ENCODE results near the gene RASL12. TPM values are rescaled to one million over a fixed set of nuclear protein-coding genes. Genes with fewer than 3 reads are reported as not detected.

The RASL12 gene
- total and polyA plus RNA-seq, 2 of the 4 experiments (the other 2 are of a cell fraction): 0.18 to 0.22 TPM

- peaks cover 2% of the 10 kb centered on the region; the same call in 1 of the 2 replicates for H3K4me1 ChIP-seq (ENCODE audit: control insufficient read depth, insufficient read depth, low read length)
- in situ Hi-C loops (cut with MboI; ENCODE audit: low sequenced_read_pairs): loop anchor here (10.0 kb wide), 2 partner anchors 52 to 242 kb away; no protein-coding TSS in a partner anchor
- peak overlapping the region; percentile 26 for H2AK9ac ChIP-seq (replicated peaks; ENCODE audit: low read depth, low read length, poor library complexity)
- H2BK20ac ChIP-seq (ENCODE audit: low read depth, low read length): no peak overlapping the region
- ChIA-PET CTCF (interaction anchor here (0.9 to 2.0 kb wide), 9 partner anchors 10 to 68 kb away, joined by 3 to 21 read pairs (median 7); partner anchors contain the start of gene SLC51B), POLR2A (ENCODE audit: unreplicated experiment) (no interaction called here)
- no peak overlapping the region for H3K4ac ChIP-seq (ENCODE audit: low read depth, low read length)
- H4K8ac ChIP-seq (ENCODE audit: low read depth in 2 of 2, low read length in 2 of 2): peak overlapping the region in 1 of 2 experiments; percentile 43; a peak in 1 of 4 replicates
- no peak overlapping the region for H2BK15ac ChIP-seq (ENCODE audit: low read depth, low read length)
- 0 out of 2 replicates have a peak, but pooled peaks cover 6% of the 10 kb centered on the region for H4K20me1 ChIP-seq (ENCODE audit: insufficient read depth, low read length)
- H3K56ac ChIP-seq (ENCODE audit: extremely low read depth, insufficient read depth, low read length): no peak overlapping the region
- intact Hi-C loops (cut with micrococcal nuclease): loop anchor here (1.0 to 10.0 kb wide), 6 partner anchors 50 to 301 kb away; partner anchors contain the start of gene RNU5A-1
- H4K91ac ChIP-seq (ENCODE audit: insufficient read depth, low read depth, low read length): no peak overlapping the region
- H3K18ac ChIP-seq (ENCODE audit: low read depth, low read length): no peak overlapping the region
- H3K9ac ChIP-seq (ENCODE audit: low read depth, low read length): no peak overlapping the region
- no peak overlapping the region for H3K27ac ChIP-seq (ENCODE audit: insufficient read depth, low read length)
- ATAC-seq (ENCODE audit: low read depth) (peak; percentile 38), DNase-seq (peak; percentile 61)
- no peak overlapping the region for H2BK120ac ChIP-seq (ENCODE audit: low read depth, low read length)
- no peak for TF ChIP-seq RFX5 (IDR thresholded peaks at IDR 0.05; ENCODE audit: low read depth, low read length)
- no peak for TF ChIP-seq ELK1 (IDR thresholded peaks at IDR 0.05; ENCODE audit: borderline replicate concordance, low read depth, low read length)
- TF ChIP-seq RAD21 (IDR thresholded peaks at IDR 0.05; ENCODE audit: low read length): peak; percentile 75
- peak; percentile 59 for TF ChIP-seq SMC3 (IDR thresholded peaks at IDR 0.05; ENCODE audit: low read depth, low read length)
- TF ChIP-seq CTCF (conservative IDR thresholded peaks at IDR 0.05; ENCODE audit: low read depth, low read length): peak; percentile 65
- TF ChIP-seq NFE2L2 (IDR thresholded peaks at IDR 0.05; ENCODE audit: low read depth, low read length): no peak
- TF ChIP-seq CEBPB (IDR thresholded peaks at IDR 0.05; ENCODE audit: low read depth, low read length): no peak
- H2BK5ac ChIP-seq (ENCODE audit: low read depth, low read length, poor library complexity, severe bottlenecking): no peak overlapping the region
- dilution Hi-C loops (cut with HindIII; ENCODE audit: low sequenced_read_pairs, unreplicated experiment): no loop called here
- no peak overlapping the region for H3K4me2 ChIP-seq (ENCODE audit: low read depth, low read length)
- H3K9me1 ChIP-seq (ENCODE audit: insufficient read depth, low read length): peaks cover 7% of the 10 kb centered on the region; the same call in 1 of the 2 replicates
- H3K79me1 ChIP-seq (ENCODE audit: low read depth in 1 of 2, low read length in 2 of 2): peaks cover 9 to 15% of the 10 kb centered on the region in 2 experiments; a peak in 3 of 4 replicates
- no peaks in the 10 kb centered on the region for H3K27me3 ChIP-seq (ENCODE audit: control insufficient read depth, insufficient read depth, low read length)
- H3K36me3 ChIP-seq (ENCODE audit: control insufficient read depth, insufficient read depth, low read length): no peaks in the 10 kb centered on the region
- H2AFZ ChIP-seq (replicated peaks; ENCODE audit: low read length, poor library complexity): peak overlapping the region; percentile 70
- WGBS, 2 experiments (ENCODE audit: extremely low coverage in 2 of 2, insufficient read length in 1 of 2): no CpG with 5 or more reads among the region's 13 CpGs
- no peak overlapping the region; the same call in 1 of the 2 replicates for H3K23ac ChIP-seq (ENCODE audit: low read depth, low read length)
- no TSS peak for BruUV-seq (replicated peaks)
- H2AK5ac ChIP-seq (ENCODE audit: low read depth, low read length): no peak overlapping the region
- H3K9me3 ChIP-seq (ENCODE audit: control insufficient read depth, insufficient read depth, low read length): no peaks in the 10 kb centered on the region
- H3K4me3 ChIP-seq (ENCODE audit: insufficient read depth, low read depth, low read length): no peak overlapping the region
- H4K5ac ChIP-seq (ENCODE audit: low read depth, low read length): no peak overlapping the region
- H3K14ac ChIP-seq (replicated peaks; ENCODE audit: low read depth, low read length): no peak overlapping the region
Observed at GRCh38 chr15:65032801-65033537, 34.8 kb downstream of the RASL12 start.

Data from IMR-90 (cell line).